Measurements from ENCODE around the gene GRIK4. TPM values are rescaled to one million over a fixed set of nuclear protein-coding genes. Genes with fewer than 3 reads are reported as not detected.

Gene GRIK4
- total RNA-seq, 1 donor from 2014 or later = not detected

DNA sequence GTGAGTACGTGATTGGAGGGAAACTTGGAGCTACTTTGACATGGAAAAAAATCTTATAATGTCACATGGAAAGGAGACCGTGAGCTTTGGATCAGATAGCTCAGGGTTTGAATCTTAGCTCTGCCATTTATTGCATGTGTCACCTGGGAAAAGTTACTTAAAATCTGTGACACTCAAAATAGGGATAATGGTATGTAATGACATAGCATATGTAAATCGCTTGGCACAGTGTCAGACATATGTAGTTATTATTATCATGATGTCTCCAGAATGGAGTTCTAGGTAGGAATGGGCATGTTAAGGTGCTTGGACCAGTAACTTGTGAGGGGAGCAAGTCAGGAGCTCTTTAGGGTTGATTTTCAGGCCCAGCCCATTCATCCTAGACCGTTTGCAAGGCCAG lies 75.8 kb downstream of the GRIK4 start:
- Histone ChIP-seq H3K27me3 (no peaks in the 10 kb centered on the region), H3K27ac (no peak overlapping the region), H3K4me3 (no peak overlapping the region), H3K9me3 (no peaks in the 10 kb centered on the region), H3K4me1 (no peaks in the 10 kb centered on the region), H3K36me3 (no peaks in the 10 kb centered on the region)
- intact Hi-C loops (cut with DNase I) = no loop called here
- DNase-seq (ENCODE audit: low spot score in 2 of 2) = no peak
- TF ChIP-seq, protein P1, sequence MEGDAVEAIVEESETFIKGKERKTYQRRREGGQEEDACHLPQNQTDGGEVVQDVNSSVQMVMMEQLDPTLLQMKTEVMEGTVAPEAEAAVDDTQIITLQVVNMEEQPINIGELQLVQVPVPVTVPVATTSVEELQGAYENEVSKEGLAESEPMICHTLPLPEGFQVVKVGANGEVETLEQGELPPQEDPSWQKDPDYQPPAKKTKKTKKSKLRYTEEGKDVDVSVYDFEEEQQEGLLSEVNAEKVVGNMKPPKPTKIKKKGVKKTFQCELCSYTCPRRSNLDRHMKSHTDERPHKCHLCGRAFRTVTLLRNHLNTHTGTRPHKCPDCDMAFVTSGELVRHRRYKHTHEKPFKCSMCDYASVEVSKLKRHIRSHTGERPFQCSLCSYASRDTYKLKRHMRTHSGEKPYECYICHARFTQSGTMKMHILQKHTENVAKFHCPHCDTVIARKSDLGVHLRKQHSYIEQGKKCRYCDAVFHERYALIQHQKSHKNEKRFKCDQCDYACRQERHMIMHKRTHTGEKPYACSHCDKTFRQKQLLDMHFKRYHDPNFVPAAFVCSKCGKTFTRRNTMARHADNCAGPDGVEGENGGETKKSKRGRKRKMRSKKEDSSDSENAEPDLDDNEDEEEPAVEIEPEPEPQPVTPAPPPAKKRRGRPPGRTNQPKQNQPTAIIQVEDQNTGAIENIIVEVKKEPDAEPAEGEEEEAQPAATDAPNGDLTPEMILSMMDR (IDR thresholded peaks at IDR 0.05) = no peak

DNA sequence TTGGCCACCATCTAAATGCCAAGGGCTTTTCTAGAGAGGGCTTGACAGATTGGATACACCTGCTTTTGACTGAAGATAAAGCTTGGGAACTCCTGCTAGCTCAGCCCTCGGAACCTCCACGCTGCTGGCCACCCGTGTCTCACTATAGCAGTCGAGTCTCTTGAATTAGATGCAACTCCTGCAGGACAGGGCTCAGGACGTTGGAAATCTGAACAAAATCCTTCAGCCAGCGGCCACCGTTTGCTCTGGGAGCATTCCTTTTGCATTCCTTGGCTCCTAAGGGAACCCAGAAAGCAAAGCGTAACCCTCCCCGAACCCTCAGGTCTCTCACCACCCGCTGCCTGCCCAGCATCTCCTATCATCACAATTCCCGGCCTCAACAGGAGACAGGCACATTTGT lies 77.8 kb downstream of the GRIK4 start:
- Histone ChIP-seq H3K36me3 (no peaks in the 10 kb centered on the region), H3K4me3 (no peak overlapping the region), H3K4me1 (no peaks in the 10 kb centered on the region), H3K27me3 (no peaks in the 10 kb centered on the region), H3K27ac (no peak overlapping the region), H3K9me3 (no peaks in the 10 kb centered on the region)
- TF ChIP-seq, protein P1 (IDR thresholded peaks at IDR 0.05) = no peak
- no peak for DNase-seq (ENCODE audit: low spot score in 2 of 2)
- intact Hi-C loops (cut with DNase I) = no loop called here

DNA sequence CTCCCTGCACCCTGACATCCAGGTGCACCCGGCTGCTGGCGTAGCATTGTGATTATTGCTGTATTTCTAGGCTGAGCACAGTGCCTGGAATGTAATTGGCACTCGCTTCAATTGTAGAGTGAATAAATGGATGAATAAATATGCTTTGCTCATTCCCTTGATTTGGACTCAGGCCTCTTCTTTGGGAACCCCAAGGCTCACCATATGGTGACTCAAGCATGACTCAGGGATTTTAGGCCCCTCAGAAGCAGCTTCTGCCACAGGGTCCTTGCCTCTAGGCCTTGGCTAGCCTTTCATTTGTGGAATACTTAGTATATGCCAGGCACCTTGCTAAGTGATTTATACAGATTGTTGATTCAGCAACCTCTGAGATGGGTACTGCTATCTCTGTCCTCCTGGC lies 78.9 kb downstream of the GRIK4 start:
- no peaks in the 10 kb centered on the region for H3K27me3 ChIP-seq
- no peak overlapping the region for H3K4me3 ChIP-seq
- intact Hi-C loops (cut with DNase I) = no loop called here
- no peak for DNase-seq (ENCODE audit: low spot score in 2 of 2)
- H3K36me3 ChIP-seq = no peaks in the 10 kb centered on the region
- TF ChIP-seq, protein P1 (IDR thresholded peaks at IDR 0.05) = no peak
- H3K9me3 ChIP-seq = no peaks in the 10 kb centered on the region
- no peak overlapping the region for H3K27ac ChIP-seq
- H3K4me1 ChIP-seq = no peaks in the 10 kb centered on the region

DNA sequence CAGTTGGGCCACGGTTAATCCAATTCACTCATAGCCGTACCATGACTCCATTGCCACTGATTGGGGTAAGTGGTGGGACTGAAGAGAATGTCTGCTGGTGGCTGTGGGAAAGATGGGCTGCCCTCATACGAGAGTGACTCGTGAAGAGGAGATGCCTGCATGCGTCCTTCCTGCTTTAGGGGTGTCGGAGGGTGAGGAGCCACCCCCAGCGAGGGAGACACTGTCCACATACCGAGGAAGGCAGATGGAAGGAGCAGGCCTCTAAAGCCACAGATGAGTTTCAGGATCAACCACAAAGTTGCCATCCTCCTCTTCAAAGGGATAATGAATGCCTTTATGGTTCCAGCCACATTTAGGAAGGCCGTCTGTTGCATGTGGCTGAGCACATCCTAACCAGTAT lies 83.2 kb downstream of the GRIK4 start:
- H3K27me3 ChIP-seq = no peaks in the 10 kb centered on the region
- H3K4me1 ChIP-seq = no peaks in the 10 kb centered on the region
- intact Hi-C loops (cut with DNase I) = no loop called here
- TF ChIP-seq, protein P1 (IDR thresholded peaks at IDR 0.05) = no peak
- no peaks in the 10 kb centered on the region for H3K36me3 ChIP-seq
- no peaks in the 10 kb centered on the region for H3K9me3 ChIP-seq
- DNase-seq (ENCODE audit: low spot score in 2 of 2) = no peak
- H3K27ac ChIP-seq = no peak overlapping the region
- no peak overlapping the region for H3K4me3 ChIP-seq

DNA sequence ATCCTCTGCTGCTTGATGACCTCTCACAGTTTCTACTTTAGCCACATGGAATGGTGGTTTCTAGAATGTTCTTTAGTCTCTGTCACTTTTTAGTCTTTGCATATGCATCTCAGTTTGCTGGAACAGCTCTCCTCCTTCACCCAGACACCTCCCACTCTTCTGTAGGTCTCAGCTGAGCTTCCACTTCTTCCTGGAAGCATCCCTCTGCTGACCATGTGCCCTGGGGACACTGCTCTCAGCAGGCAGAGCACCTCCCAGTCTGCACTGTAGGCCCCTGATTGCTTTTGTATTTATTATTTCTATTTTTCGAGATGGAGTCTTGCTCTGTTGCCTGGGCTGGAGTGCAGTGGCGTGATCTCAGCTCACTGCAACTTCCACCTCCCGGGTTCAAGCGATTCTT lies 84.0 kb downstream of the GRIK4 start:
- TF ChIP-seq, protein P1 (IDR thresholded peaks at IDR 0.05) = no peak
- H3K27me3 ChIP-seq = no peaks in the 10 kb centered on the region
- no peak overlapping the region for H3K4me3 ChIP-seq
- intact Hi-C loops (cut with DNase I) = no loop called here
- H3K9me3 ChIP-seq = no peaks in the 10 kb centered on the region
- H3K27ac ChIP-seq = no peak overlapping the region
- H3K4me1 ChIP-seq = no peaks in the 10 kb centered on the region
- DNase-seq (ENCODE audit: low spot score in 2 of 2) = no peak
- H3K36me3 ChIP-seq = no peaks in the 10 kb centered on the region
